IMR-90 (cell line): ENCODE data around the gene TEP1. TPM values are rescaled to one million over a fixed set of nuclear protein-coding genes. Genes with fewer than 3 reads are reported as not detected.

ENCODE experiments used
- ATAC-seq: fragments of 200-7000 bp; cut with Tn5 transposase; 2 replicates; pipeline ENCODE4 v1.9.1; 2020; ENCODE audit warnings: low read depth, mild to moderate bottlenecking, moderate library complexity
- BruUV-seq: library from RNA; stranded (reverse); fragments of 400-500 nt; replicated peaks from 2 replicates; lab custom pipeline; 2021; lab: Mats Ljungman, UMichigan
- CTCF ChIA-PET: fragments of 300-600 bp; formaldehyde crosslinking; extraction: SDS; loops from one replicate; lab custom pipeline; 2021; ENCODE audit warnings: antibody characterized with exemption; lab: Yijun Ruan, JAX
- POLR2A ChIA-PET: fragments of 300-600 bp; sonication (Branson Sonifier 250); formaldehyde crosslinking; loops from one replicate; lab custom pipeline; 2022; ENCODE audit warnings: antibody characterized with exemption; ENCODE audit not compliant: unreplicated experiment; lab: Charles Lee
- DNase-seq: peaks from one replicate; pipeline ENCODE4 v3.0.0; 2013
- H2AFZ ChIP-seq: replicated peaks from 2 replicates; pipeline ENCODE3; 2013; ENCODE audit warnings: low read length, mild to moderate bottlenecking; ENCODE audit not compliant: poor library complexity
- H2AK5ac ChIP-seq: 2 replicates; pipeline ENCODE4 v1.6.1; 2013; ENCODE audit warnings: low read depth, low read length, inconsistent platforms
- H2AK9ac ChIP-seq: replicated peaks from 2 replicates; pipeline ENCODE3; 2013; ENCODE audit warnings: mild to moderate bottlenecking, low read depth, low read length, moderate library complexity; ENCODE audit not compliant: poor library complexity
- H2BK120ac ChIP-seq: 2 replicates; pipeline ENCODE4 v1.6.1; 2013; ENCODE audit warnings: low read depth, low read length, inconsistent platforms
- H2BK15ac ChIP-seq: 3 replicates; pipeline ENCODE4 v1.6.1; 2013; ENCODE audit warnings: low read depth, low read length, inconsistent platforms
- H2BK20ac ChIP-seq: 2 replicates; pipeline ENCODE4 v1.6.1; 2013; ENCODE audit warnings: low read depth, mild to moderate bottlenecking, inconsistent platforms, low read length, moderate library complexity
- H2BK5ac ChIP-seq: 2 replicates; pipeline ENCODE4 v1.6.1; 2013; ENCODE audit warnings: mild to moderate bottlenecking, low read depth, low read length, inconsistent platforms; ENCODE audit not compliant: poor library complexity, severe bottlenecking
- H3K14ac ChIP-seq: replicated peaks from 2 replicates; pipeline ENCODE4 v1.6.1; 2013; ENCODE audit warnings: low read depth, low read length, inconsistent platforms
- H3K18ac ChIP-seq: 2 replicates; pipeline ENCODE4 v1.6.1; 2013; ENCODE audit warnings: low read depth, low read length, control low read depth
- H3K23ac ChIP-seq: 2 replicates; pipeline ENCODE4 v1.6.1; 2013; ENCODE audit warnings: low read depth, low read length, inconsistent platforms
- H3K27ac ChIP-seq: 2 replicates; pipeline ENCODE4 v1.5.1; 2013; ENCODE audit warnings: mild to moderate bottlenecking, control low read depth, low read length; ENCODE audit not compliant: insufficient read depth
- H3K27me3 ChIP-seq: 2 replicates; pipeline ENCODE4 v1.6.1; 2013; ENCODE audit warnings: low read length; ENCODE audit not compliant: control insufficient read depth, insufficient read depth
- H3K36me3 ChIP-seq: 2 replicates; pipeline ENCODE4 v1.6.1; 2013; ENCODE audit warnings: low read length, mixed read lengths; ENCODE audit not compliant: control insufficient read depth, insufficient read depth
- H3K4ac ChIP-seq: 2 replicates; pipeline ENCODE4 v1.6.1; 2013; ENCODE audit warnings: low read depth, low read length, inconsistent platforms
- H3K4me1 ChIP-seq: 2 replicates; pipeline ENCODE4 v1.6.1; 2013; ENCODE audit warnings: low read length, mixed read lengths; ENCODE audit not compliant: control insufficient read depth, insufficient read depth
- H3K4me2 ChIP-seq: 2 replicates; pipeline ENCODE4 v1.6.1; 2013; ENCODE audit warnings: low read depth, mild to moderate bottlenecking, control low read depth, low read length, moderate library complexity
- H3K4me3 ChIP-seq: 2 replicates; pipeline ENCODE4 v1.5.1; 2013; ENCODE audit warnings: low read depth, mild to moderate bottlenecking, control low read depth, low read length, moderate library complexity; ENCODE audit not compliant: insufficient read depth
- H3K56ac ChIP-seq: 2 replicates; pipeline ENCODE4 v1.6.1; 2013; ENCODE audit warnings: low read length, inconsistent platforms; ENCODE audit not compliant: insufficient read depth; ENCODE audit errors: extremely low read depth
- H3K79me1 ChIP-seq, 2 experiments: 2 replicates each; pipeline ENCODE4 v1.6.1; 2013; ENCODE audit warnings: low read length in 2 of 2, inconsistent platforms in 1 of 2, low read depth in 1 of 2
- H3K9ac ChIP-seq: 2 replicates; pipeline ENCODE4 v1.6.1; 2013; ENCODE audit warnings: low read depth, low read length, control low read depth
- H3K9me1 ChIP-seq: 2 replicates; pipeline ENCODE4 v1.6.1; 2013; ENCODE audit warnings: low read length, inconsistent platforms; ENCODE audit not compliant: insufficient read depth
- H3K9me3 ChIP-seq: 2 replicates; pipeline ENCODE4 v1.6.1; 2013; ENCODE audit warnings: low read length; ENCODE audit not compliant: control insufficient read depth, insufficient read depth
- H4K20me1 ChIP-seq: 2 replicates; pipeline ENCODE4 v1.6.1; 2013; ENCODE audit warnings: low read length, inconsistent platforms; ENCODE audit not compliant: insufficient read depth
- H4K5ac ChIP-seq: 2 replicates; pipeline ENCODE4 v1.6.1; 2013; ENCODE audit warnings: mild to moderate bottlenecking, low read depth, low read length, control low read depth
- H4K8ac ChIP-seq, 2 experiments: 2 replicates each; pipeline ENCODE4 v1.6.1; 2013; ENCODE audit warnings: low read depth in 2 of 2, low read length in 2 of 2, control low read depth in 1 of 2, inconsistent platforms in 1 of 2
- H4K91ac ChIP-seq: 2 replicates; pipeline ENCODE4 v1.6.1; 2013; ENCODE audit warnings: low read depth, low read length, inconsistent platforms; ENCODE audit not compliant: insufficient read depth
- BHLHE40 ChIP-seq: fragments of 150-350 bp; IDR thresholded peaks from 2 replicates; pipeline ENCODE4 v1.6.1; 2016; ENCODE audit warnings: mild to moderate bottlenecking, low read depth, low read length
- CEBPB ChIP-seq: IDR thresholded peaks from 2 replicates; pipeline ENCODE4 v1.6.1; 2012; ENCODE audit warnings: low read depth, low read length, improper control_type of control experiment
- CHD1 ChIP-seq: IDR thresholded peaks from 2 replicates; pipeline ENCODE4 v1.6.1; 2012; ENCODE audit warnings: low read depth, low read length, improper control_type of control experiment
- CTCF ChIP-seq: conservative IDR thresholded peaks from 2 replicates; pipeline ENCODE4 v1.5.1; 2012; ENCODE audit warnings: mild to moderate bottlenecking, low read depth, low read length, improper control_type of control experiment
- ELK1 ChIP-seq: fragments of 150-350 bp; IDR thresholded peaks from 2 replicates; pipeline ENCODE4 v1.6.1; 2016; ENCODE audit warnings: low read depth, mild to moderate bottlenecking, low read length, moderate library complexity, borderline replicate concordance
- FOS ChIP-seq: fragments of 150-350 bp; IDR thresholded peaks from 2 replicates; pipeline ENCODE4 v1.6.1; 2016; ENCODE audit warnings: low read depth, low read length
- MAFK ChIP-seq: IDR thresholded peaks from 2 replicates; pipeline ENCODE4 v1.6.1; 2012; ENCODE audit warnings: low read depth, low read length, improper control_type of control experiment
- MAZ ChIP-seq: IDR thresholded peaks from 2 replicates; pipeline ENCODE4 v1.6.1; 2012; ENCODE audit warnings: low read depth, mild to moderate bottlenecking, low read length, improper control_type of control experiment, moderate library complexity, borderline replicate concordance
- MXI1 ChIP-seq: IDR thresholded peaks from 2 replicates; pipeline ENCODE4 v1.6.1; 2012; ENCODE audit warnings: low read depth, mild to moderate bottlenecking, low read length, moderate library complexity, borderline replicate concordance
- NFE2L2 ChIP-seq: fragments of 150-350 bp; IDR thresholded peaks from 2 replicates; pipeline ENCODE4 v1.6.1; 2016; ENCODE audit warnings: low read depth, mild to moderate bottlenecking, low read length
- POLR2A ChIP-seq: IDR thresholded peaks from 2 replicates; pipeline ENCODE4 v1.6.1; 2012; ENCODE audit warnings: mild to moderate bottlenecking, low read depth, low read length
- RAD21 ChIP-seq: IDR thresholded peaks from 2 replicates; pipeline ENCODE4 v1.6.1; 2012; ENCODE audit warnings: low read length, improper control_type of control experiment
- RCOR1 ChIP-seq: IDR thresholded peaks from 2 replicates; pipeline ENCODE4 v1.6.1; 2012; ENCODE audit warnings: mild to moderate bottlenecking, low read length, improper control_type of control experiment; ENCODE audit not compliant: insufficient replicate concordance
- RFX5 ChIP-seq: IDR thresholded peaks from 2 replicates; pipeline ENCODE4 v1.8.0; 2012; ENCODE audit warnings: low read depth, mild to moderate bottlenecking, low read length, moderate library complexity
- SMC3 ChIP-seq: fragments of 150-350 bp; IDR thresholded peaks from 2 replicates; pipeline ENCODE4 v1.6.1; 2016; ENCODE audit warnings: low read depth, mild to moderate bottlenecking, antibody characterized with exemption, low read length, moderate library complexity
- WGBS, 2 experiments: methylation state at CpG; one replicate each; pipeline versions ENCODE4 v1.1.5 to v1.1.7; 2013; ENCODE audit warnings: missing lambda C conversion rate in 2 of 2; ENCODE audit not compliant: insufficient read length in 1 of 2; ENCODE audit errors: extremely low coverage in 2 of 2; 5-methylcytosine and 5-hydroxymethylcytosine counted together
- dilution Hi-C: fragments of 300-500 bp; cut with HindIII; formaldehyde crosslinking; loops from one replicate; pipeline ENCODE4 v1.14.3; 2018; ENCODE audit warnings: low sequenced_read_pairs; ENCODE audit not compliant: unreplicated experiment
- in situ Hi-C: fragments of 300-500 bp; cut with MboI; formaldehyde crosslinking; loops from 3 replicates; pipeline ENCODE4 v1.14.3; 2019; ENCODE audit warnings: low sequenced_read_pairs, inconsistent platforms, mixed read lengths
- intact Hi-C: fragments of 100-400 bp; cut with micrococcal nuclease; formaldehyde crosslinking; loops from 2 replicates; pipeline ENCODE4 v1.10.0; 2022
- polyA plus RNA-seq, 3 experiments: library from polyadenylated mRNA; depleted of rRNA; stranded (reverse); fragments of >200 nt; gene quantifications; 2 replicates each; pipeline ENCODE4 v1.2.3, GENCODE V29; 2012; ENCODE audit warnings: low replicate concordance in 1 of 3
- total RNA-seq: library from RNA; depleted of rRNA; stranded (reverse); fragments of >200 nt; gene quantifications from 2 replicates; pipeline ENCODE4 v1.2.3, GENCODE V29; 2012

TEP1 gene
- total and polyA plus RNA-seq, 2 of the 4 experiments (the other 2 are of a cell fraction), result 10.7 to 12.4 TPM

GRCh38 chr14:20419419-20419818 is 6.1 kb upstream of the TEP1 start:
- Histone ChIP-seq H3K9me3 (no peaks in the 10 kb centered on the region), H3K79me1 (no peaks in the 10 kb centered on the region), H2BK120ac (no peak overlapping the region), H3K9me1 (no peaks in the 10 kb centered on the region), H3K4ac (no peak overlapping the region), H3K27ac (no peak overlapping the region), H3K4me1 (peaks cover 3% of the 10 kb centered on the region; the same call in 1 of the 2 replicates), H3K18ac (no peak overlapping the region), H2BK5ac (no peak overlapping the region), H3K27me3 (peaks cover 2% of the 10 kb centered on the region), H3K23ac (no peak overlapping the region), H3K9ac (no peak overlapping the region), H3K4me3 (no peak overlapping the region), H4K91ac (no peak overlapping the region), H2AFZ (no peak overlapping the region), H4K20me1 (no peaks in the 10 kb centered on the region), H2AK9ac (no peak overlapping the region), H2BK20ac (no peak overlapping the region), H2BK15ac (no peak overlapping the region), H3K4me2 (no peak overlapping the region), H2AK5ac (no peak overlapping the region), H3K36me3 (no peaks in the 10 kb centered on the region), H3K56ac (no peak overlapping the region), H4K5ac (no peak overlapping the region), H4K8ac (no peak overlapping the region), H3K14ac (no peak overlapping the region)
- DNase-seq, result no peak
- intact Hi-C loops, result no loop called here
- dilution Hi-C loops, result no loop called here
- WGBS, 2 experiments, result no CpG with 5 or more reads among the region's 1 CpG
- no peak for ATAC-seq
- no TSS peak for BruUV-seq
- CTCF ChIA-PET, result no interaction called here
- TF ChIP-seq RFX5, result no peak
- no peak for TF ChIP-seq MXI1
- no peak for TF ChIP-seq POLR2A
- TF ChIP-seq NFE2L2, result no peak
- TF ChIP-seq ELK1, result no peak
- no peak for TF ChIP-seq CTCF
- no peak for TF ChIP-seq RCOR1
- no peak for TF ChIP-seq CHD1
- TF ChIP-seq CEBPB, result no peak
- no peak for TF ChIP-seq BHLHE40
- no peak for TF ChIP-seq MAZ
- no peak for TF ChIP-seq RAD21
- TF ChIP-seq MAFK, result no peak
- no peak for TF ChIP-seq SMC3
- TF ChIP-seq FOS, result no peak
- POLR2A ChIA-PET, result no interaction called here
- in situ Hi-C loops, result loop anchor here (10.0 kb wide), 1 partner anchor 265 kb away; the partner anchor contains the start of genes ANG and RNASE4
